ENCODE measurements around the gene CIZ1.
A peak's percentile ranks its signal among the peaks of the same experiment; 100 is the strongest.

CIZ1 gene

DNA sequence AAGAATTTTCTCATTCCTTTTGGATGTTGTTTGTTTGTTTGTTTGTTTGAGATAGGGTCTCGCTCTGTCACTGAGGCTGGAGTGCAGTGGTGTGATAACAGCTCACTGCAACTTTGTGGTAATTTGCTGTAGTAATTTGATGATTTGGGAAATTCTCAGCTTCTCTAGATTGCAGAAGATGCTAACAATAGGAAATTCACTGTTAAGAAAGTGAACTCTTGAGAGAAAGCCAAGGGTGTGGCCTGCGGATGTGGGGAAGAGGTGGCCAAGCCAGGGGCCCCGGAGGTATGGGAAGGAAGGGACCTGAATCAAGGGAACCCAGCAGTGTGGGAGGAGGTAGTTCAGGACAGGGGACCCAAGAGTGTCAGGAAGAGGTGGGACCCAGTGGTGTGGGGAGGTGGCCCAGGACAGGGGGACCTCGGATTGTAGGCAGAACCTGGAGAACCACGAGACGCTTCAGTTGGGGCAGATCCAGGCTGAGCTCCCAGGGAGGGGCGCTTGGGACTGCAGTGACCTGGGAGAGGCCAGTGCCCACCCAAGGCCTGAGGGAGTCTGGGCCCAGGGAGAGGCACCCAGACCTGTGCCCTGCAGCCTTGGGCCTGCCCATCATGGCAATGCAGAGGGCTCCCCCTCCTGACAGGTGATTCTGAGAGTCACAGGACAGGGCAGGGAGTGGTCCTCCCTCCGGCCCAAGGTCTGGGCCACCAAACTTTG, 47.7 kb downstream of the CIZ1 start:
- peaks cover 14 to 16% of the 10 kb centered on the region in 2 experiments for H3K4me1 ChIP-seq (ENCODE audit: control insufficient read depth in 1 of 2, insufficient read depth in 2 of 2, low read length in 2 of 2)
- H4K8ac ChIP-seq (ENCODE audit: low read depth, low read length), result no peak overlapping the region
- peak overlapping the region; percentile 47 for H2BK12ac ChIP-seq (ENCODE audit: low read length)
- no peak overlapping the region for H3K9ac ChIP-seq (ENCODE audit: low read length)
- no peak overlapping the region for H3K4me3 ChIP-seq (ENCODE audit: low read depth, low read length)
- H2AK5ac ChIP-seq (ENCODE audit: low read length), result peak overlapping the region; percentile 48
- no peak overlapping the region for H2BK120ac ChIP-seq (ENCODE audit: insufficient read depth, low read length, poor library complexity)
- peak overlapping the region; percentile 32 for H4K91ac ChIP-seq (ENCODE audit: low read depth, low read length)
- no peaks in the 10 kb centered on the region for H3K36me3 ChIP-seq (ENCODE audit: control insufficient read depth in 1 of 2, insufficient read depth in 2 of 2, low read length in 2 of 2)
- H3K4me2 ChIP-seq (ENCODE audit: low read length), result no peak overlapping the region
- H3K79me1 ChIP-seq (ENCODE audit: low read length), result peaks cover 13% of the 10 kb centered on the region
- H3K23ac ChIP-seq (ENCODE audit: low read length), result no peak overlapping the region
- H3K14ac ChIP-seq (ENCODE audit: low read length), result no peak overlapping the region
- H2BK5ac ChIP-seq (ENCODE audit: low read depth, low read length, poor library complexity), result no peak overlapping the region
- H3K27me3 ChIP-seq (ENCODE audit: insufficient read depth, low read length), result no peaks in the 10 kb centered on the region
- H3K18ac ChIP-seq (ENCODE audit: low read length), result no peak overlapping the region
- H3K9me3 ChIP-seq (ENCODE audit: insufficient read depth, low read depth, low read length), result no peaks in the 10 kb centered on the region
- DNase-seq, result no peak
- no peak overlapping the region for H3K27ac ChIP-seq (ENCODE audit: low read depth, low read length)
- no peak overlapping the region for H2AFZ ChIP-seq (ENCODE audit: insufficient read depth, low read length, poor library complexity)
- no peak overlapping the region for H4K12ac ChIP-seq (ENCODE audit: low read depth, low read length)
- H3K79me2 ChIP-seq (ENCODE audit: control insufficient read depth, insufficient read depth, low read length, poor library complexity), result no peaks in the 10 kb centered on the region
- H3K4ac ChIP-seq (ENCODE audit: low read depth, low read length), result no peak overlapping the region
- WGBS (ENCODE audit: extremely low coverage, insufficient coverage, insufficient read length), result no CpG with 5 or more reads among the region's 8 CpGs

DNA sequence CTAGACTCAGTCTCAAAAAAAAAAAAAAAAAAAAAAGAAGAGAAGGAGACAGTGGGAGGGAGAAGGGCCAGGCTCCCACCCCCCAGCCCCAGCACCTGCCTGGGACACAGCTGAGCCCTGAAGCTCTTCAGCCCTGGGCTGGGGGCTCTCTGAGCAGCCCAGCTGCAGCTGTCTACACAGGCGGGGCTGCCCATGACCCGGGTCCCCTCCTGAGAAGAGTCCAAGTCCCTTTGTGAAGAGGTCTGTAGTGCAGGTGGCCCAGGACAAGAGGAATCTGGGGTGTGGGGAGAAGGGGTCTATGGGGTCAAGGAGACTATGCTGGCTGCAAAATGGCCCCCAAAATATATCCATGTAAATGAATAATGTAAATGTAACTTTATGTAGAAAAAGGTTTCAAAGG, 48.8 kb downstream of the CIZ1 start:
- H3K36me3 ChIP-seq (ENCODE audit: control insufficient read depth in 1 of 2, insufficient read depth in 2 of 2, low read length in 2 of 2), result no peaks in the 10 kb centered on the region
- no peak overlapping the region for H2AK5ac ChIP-seq (ENCODE audit: low read length)
- no peak overlapping the region for H3K23ac ChIP-seq (ENCODE audit: low read length)
- no peaks in the 10 kb centered on the region for H3K27me3 ChIP-seq (ENCODE audit: insufficient read depth, low read length)
- H3K27ac ChIP-seq (ENCODE audit: low read depth, low read length), result no peak overlapping the region
- peaks cover 14 to 16% of the 10 kb centered on the region in 2 experiments for H3K4me1 ChIP-seq (ENCODE audit: control insufficient read depth in 1 of 2, insufficient read depth in 2 of 2, low read length in 2 of 2)
- no peak overlapping the region for H3K18ac ChIP-seq (ENCODE audit: low read length)
- H3K9ac ChIP-seq (ENCODE audit: low read length), result no peak overlapping the region
- H3K9me3 ChIP-seq (ENCODE audit: insufficient read depth, low read depth, low read length), result no peaks in the 10 kb centered on the region
- no peak overlapping the region for H2BK5ac ChIP-seq (ENCODE audit: low read depth, low read length, poor library complexity)
- no peak overlapping the region for H4K91ac ChIP-seq (ENCODE audit: low read depth, low read length)
- no peak overlapping the region for H4K12ac ChIP-seq (ENCODE audit: low read depth, low read length)
- DNase-seq, result no peak
- H3K4me2 ChIP-seq (ENCODE audit: low read length), result no peak overlapping the region
- H3K14ac ChIP-seq (ENCODE audit: low read length), result no peak overlapping the region
- H3K79me1 ChIP-seq (ENCODE audit: low read length), result peaks cover 13% of the 10 kb centered on the region
- H4K8ac ChIP-seq (ENCODE audit: low read depth, low read length), result no peak overlapping the region
- no CpG with 5 or more reads among the region's 2 CpGs for WGBS (ENCODE audit: extremely low coverage, insufficient coverage, insufficient read length)
- H2BK120ac ChIP-seq (ENCODE audit: insufficient read depth, low read length, poor library complexity), result no peak overlapping the region
- H3K4ac ChIP-seq (ENCODE audit: low read depth, low read length), result no peak overlapping the region
- no peak overlapping the region for H3K4me3 ChIP-seq (ENCODE audit: low read depth, low read length)
- no peaks in the 10 kb centered on the region for H3K79me2 ChIP-seq (ENCODE audit: control insufficient read depth, insufficient read depth, low read length, poor library complexity)
- H2BK12ac ChIP-seq (ENCODE audit: low read length), result no peak overlapping the region
- no peak overlapping the region for H2AFZ ChIP-seq (ENCODE audit: insufficient read depth, low read length, poor library complexity)

DNA sequence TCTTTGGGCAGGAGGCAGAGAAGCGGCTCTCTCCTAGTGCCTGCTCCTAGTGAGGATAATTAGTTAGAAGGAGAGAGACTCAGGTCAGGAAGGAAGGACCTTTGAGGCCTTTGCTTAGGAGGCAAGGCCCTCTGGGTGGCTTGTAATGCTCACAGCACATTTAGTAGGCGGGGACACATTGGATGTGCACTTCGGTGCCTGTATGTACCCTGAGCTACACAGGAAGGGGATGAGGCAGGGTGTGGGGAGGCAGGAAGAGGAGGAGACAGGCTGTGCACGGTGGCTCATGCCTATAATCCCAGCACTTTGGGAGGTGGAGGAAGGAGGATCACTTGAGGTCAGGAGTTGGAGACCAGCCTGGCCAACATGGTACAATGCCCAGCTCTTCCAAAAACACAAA, 49.3 kb downstream of the CIZ1 start:
- Histone ChIP-seq H3K79me1 (ENCODE audit: low read length) (peaks cover 13% of the 10 kb centered on the region), H2AFZ (ENCODE audit: insufficient read depth, low read length, poor library complexity) (no peak overlapping the region), H2AK5ac (ENCODE audit: low read length) (no peak overlapping the region), H3K9ac (ENCODE audit: low read length) (no peak overlapping the region), H2BK12ac (ENCODE audit: low read length) (no peak overlapping the region), H3K4me1 (ENCODE audit: control insufficient read depth in 1 of 2, insufficient read depth in 2 of 2, low read length in 2 of 2) (peaks cover 14 to 16% of the 10 kb centered on the region in 2 experiments), H3K18ac (ENCODE audit: low read length) (no peak overlapping the region), H3K36me3 (ENCODE audit: control insufficient read depth in 1 of 2, insufficient read depth in 2 of 2, low read length in 2 of 2) (no peaks in the 10 kb centered on the region), H4K12ac (ENCODE audit: low read depth, low read length) (no peak overlapping the region), H3K4ac (ENCODE audit: low read depth, low read length) (no peak overlapping the region), H3K27me3 (ENCODE audit: insufficient read depth, low read length) (no peaks in the 10 kb centered on the region), H2BK120ac (ENCODE audit: insufficient read depth, low read length, poor library complexity) (no peak overlapping the region), H3K9me3 (ENCODE audit: insufficient read depth, low read depth, low read length) (no peaks in the 10 kb centered on the region), H4K91ac (ENCODE audit: low read depth, low read length) (no peak overlapping the region), H3K4me3 (ENCODE audit: low read depth, low read length) (no peak overlapping the region), H3K4me2 (ENCODE audit: low read length) (no peak overlapping the region), H3K14ac (ENCODE audit: low read length) (no peak overlapping the region), H3K23ac (ENCODE audit: low read length) (no peak overlapping the region), H2BK5ac (ENCODE audit: low read depth, low read length, poor library complexity) (no peak overlapping the region), H3K79me2 (ENCODE audit: control insufficient read depth, insufficient read depth, low read length, poor library complexity) (no peaks in the 10 kb centered on the region), H4K8ac (ENCODE audit: low read depth, low read length) (no peak overlapping the region), H3K27ac (ENCODE audit: low read depth, low read length) (no peak overlapping the region)
- no peak for DNase-seq
- no CpG with 5 or more reads among the region's 4 CpGs for WGBS (ENCODE audit: extremely low coverage, insufficient coverage, insufficient read length)

GRCh38 chr9:128141604-128142003, 49.8 kb downstream of the CIZ1 start:
- no peaks in the 10 kb centered on the region for H3K36me3 ChIP-seq (ENCODE audit: control insufficient read depth in 1 of 2, insufficient read depth in 2 of 2, low read length in 2 of 2)
- H3K18ac ChIP-seq (ENCODE audit: low read length), result no peak overlapping the region
- H4K8ac ChIP-seq (ENCODE audit: low read depth, low read length), result no peak overlapping the region
- H4K91ac ChIP-seq (ENCODE audit: low read depth, low read length), result no peak overlapping the region
- H3K4me3 ChIP-seq (ENCODE audit: low read depth, low read length), result no peak overlapping the region
- H3K27me3 ChIP-seq (ENCODE audit: insufficient read depth, low read length), result no peaks in the 10 kb centered on the region
- peaks cover 14 to 16% of the 10 kb centered on the region in 2 experiments for H3K4me1 ChIP-seq (ENCODE audit: control insufficient read depth in 1 of 2, insufficient read depth in 2 of 2, low read length in 2 of 2)
- no peak overlapping the region for H2AFZ ChIP-seq (ENCODE audit: insufficient read depth, low read length, poor library complexity)
- H3K9me3 ChIP-seq (ENCODE audit: insufficient read depth, low read depth, low read length), result no peaks in the 10 kb centered on the region
- peaks cover 13% of the 10 kb centered on the region for H3K79me1 ChIP-seq (ENCODE audit: low read length)
- H3K27ac ChIP-seq (ENCODE audit: low read depth, low read length), result no peak overlapping the region
- no peak for DNase-seq
- no peak overlapping the region for H3K4me2 ChIP-seq (ENCODE audit: low read length)
- H3K9ac ChIP-seq (ENCODE audit: low read length), result no peak overlapping the region
- no peak overlapping the region for H3K14ac ChIP-seq (ENCODE audit: low read length)
- no peak overlapping the region for H2AK5ac ChIP-seq (ENCODE audit: low read length)
- WGBS (ENCODE audit: extremely low coverage, insufficient coverage, insufficient read length), result no CpG with 5 or more reads among the region's 3 CpGs
- no peak overlapping the region for H2BK12ac ChIP-seq (ENCODE audit: low read length)
- no peak overlapping the region for H3K23ac ChIP-seq (ENCODE audit: low read length)
- H2BK120ac ChIP-seq (ENCODE audit: insufficient read depth, low read length, poor library complexity), result no peak overlapping the region
- H3K79me2 ChIP-seq (ENCODE audit: control insufficient read depth, insufficient read depth, low read length, poor library complexity), result no peaks in the 10 kb centered on the region
- no peak overlapping the region for H3K4ac ChIP-seq (ENCODE audit: low read depth, low read length)
- no peak overlapping the region for H2BK5ac ChIP-seq (ENCODE audit: low read depth, low read length, poor library complexity)
- H4K12ac ChIP-seq (ENCODE audit: low read depth, low read length), result no peak overlapping the region
